SK-N-MC (cell line): Measurements from ENCODE around the gene NARF.
"Not testable (repeated sequence)": the region's sequence is repeated elsewhere in the genome, so short reads cannot be mapped to it uniquely, and the experiment has no call there.

ENCODE experiments used
- EZH2 ChIP-seq: fragments of 200-600 bp; sonication (generic); IDR thresholded peaks from one replicate; pipeline ENCODE4 v1.6.1; 2017; ENCODE audit warnings: antibody characterized with exemption
- FOXP2 ChIP-seq: optimal IDR thresholded peaks from 2 replicates; pipeline ENCODE3; 2011; ENCODE audit warnings: mild to moderate bottlenecking, moderate library complexity; ENCODE audit not compliant: insufficient read depth; ENCODE audit errors: extremely low read length, control extremely low read depth
- POLR2AphosphoS5 ChIP-seq: IDR thresholded peaks from 2 replicates; pipeline ENCODE4 v1.6.1; 2012; ENCODE audit warnings: mild to moderate bottlenecking, low read depth, low read length, borderline replicate concordance

- TF ChIP-seq EZH2, POLR2AphosphoS5, FOXP2: not testable (repeated sequence)
Measured at GRCh38 chr17:82459936-82460335, 1.4 kb downstream of the NARF start.
